Prostate gland (tissue), 2 donors: ENCODE data around the gene MCF2L2. TPM values are rescaled to one million over a fixed set of nuclear protein-coding genes. Genes with fewer than 3 reads are reported as not detected.

Source experiments
- DNase-seq: peaks from one replicate; pipeline ENCODE4 v3.0.0-alpha.2; 2019; ENCODE audit warnings: low spot score
- H3K27ac ChIP-seq, 2 donors: fragments of 200-600 bp; sonication (generic); 2 replicates each; pipeline ENCODE4 v1.5.1; 2017 to 2019
- H3K27me3 ChIP-seq: fragments of 200-600 bp; sonication (generic); replicated peaks from 2 replicates; pipeline ENCODE4 v1.5.1; 2019; ENCODE audit not compliant: insufficient read depth
- H3K36me3 ChIP-seq, 2 donors: fragments of 200-600 bp; sonication (generic); 1 replicate in 1 of 2; 2 replicates in 1 of 2; pipeline versions ENCODE4 v1.5.1 to v1.8.1; 2017 to 2019
- H3K4me1 ChIP-seq: fragments of 200-600 bp; sonication (generic); replicated peaks from 2 replicates; pipeline ENCODE4 v1.5.1; 2019
- H3K4me3 ChIP-seq, 2 donors: fragments of 200-600 bp; sonication (generic); 2 replicates each; pipeline ENCODE4 v1.5.1; 2017 to 2019
- H3K9me3 ChIP-seq: fragments of 200-600 bp; sonication (generic); 2 replicates; pipeline ENCODE4 v1.5.1; 2017
- CTCF ChIP-seq, 4 experiments: fragments of 200-600 bp in 2 of 4; fragments of 450-650 bp in 2 of 4; sonication (generic) in 2 of 4; IDR thresholded peaks; 1 replicate in 3 of 4; 2 replicates in 1 of 4; pipeline ENCODE4 v1.5.1; 2016 to 2019; ENCODE audit warnings: antibody characterized with exemption in 4 of 4, mild to moderate bottlenecking in 2 of 4, moderate library complexity in 2 of 4
- POLR2A ChIP-seq: fragments of 450-650 bp; IDR thresholded peaks from one replicate; pipeline ENCODE4 v1.6.1; 2016; ENCODE audit warnings: antibody characterized with exemption, mild to moderate bottlenecking
- POLR2AphosphoS5 ChIP-seq: sonication (generic); formaldehyde crosslinking; IDR thresholded peaks from one replicate; pipeline ENCODE4 v1.6.1; 2017; ENCODE audit warnings: antibody characterized with exemption
- WGBS: methylation state at CpG from one replicate; pipeline ENCODE4 v1.1.5; 2018; 5-methylcytosine and 5-hydroxymethylcytosine counted together
- intact Hi-C: fragments of 100-400 bp; cut with DNase I; formaldehyde crosslinking; loops from one replicate; pipeline ENCODE4 v1.14.2; 2022
- total RNA-seq, 2 donors: library from RNA; depleted of rRNA; stranded (reverse); fragments of >200 nt; gene quantifications; one replicate each; pipeline ENCODE4 v1.1.0, GENCODE V29; 2016

Gene MCF2L2
- total RNA-seq, 2 donors from 2014 or later: 0.41 to 4.0 TPM

- Histone ChIP-seq H3K9me3 (no peaks in the 10 kb centered on the region), H3K4me1 (no peaks in the 10 kb centered on the region), H3K27me3 (no peaks in the 10 kb centered on the region), H3K36me3 (no peaks in the 10 kb centered on the region), H3K4me3 (no peak overlapping the region), H3K27ac (no peak overlapping the region)
- WGBS: 92% methylated on average over 3 of the region's 3 CpGs
- TF ChIP-seq POLR2A: no peak
- no peak for TF ChIP-seq CTCF (IDR thresholded peaks at IDR 0.05)
- no peak for TF ChIP-seq POLR2AphosphoS5
- DNase-seq: no peak
- intact Hi-C loops: no loop called here
Observed at GRCh38 chr3:183391460-183391859, 37.0 kb downstream of the MCF2L2 start.

DNA sequence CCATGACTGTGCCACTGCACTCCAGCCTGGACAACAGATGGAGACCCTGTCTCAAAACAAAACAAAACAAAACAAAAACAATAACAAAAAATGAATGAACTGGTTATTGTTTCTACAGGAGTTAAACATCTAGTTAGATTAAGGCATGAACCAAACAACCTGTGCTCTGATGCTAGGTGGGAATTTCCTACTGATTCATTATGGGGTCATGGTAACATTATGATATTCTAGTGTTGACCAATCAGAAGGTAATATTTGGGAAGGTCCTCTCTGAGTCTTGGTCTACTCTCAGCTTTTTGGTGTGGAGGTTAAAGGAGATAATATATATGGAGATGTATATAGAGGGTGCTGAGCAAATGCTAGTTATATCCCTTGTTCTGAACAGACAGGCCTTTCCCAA lies 37.6 kb downstream of the MCF2L2 start:
- no peaks in the 10 kb centered on the region for H3K36me3 ChIP-seq
- TF ChIP-seq POLR2AphosphoS5: no peak
- TF ChIP-seq POLR2A: no peak
- no peak for TF ChIP-seq CTCF (IDR thresholded peaks at IDR 0.05)
- no peak for DNase-seq
- no peak overlapping the region for H3K4me3 ChIP-seq
- H3K27ac ChIP-seq: no peak overlapping the region
- H3K27me3 ChIP-seq: no peaks in the 10 kb centered on the region
- H3K4me1 ChIP-seq: no peaks in the 10 kb centered on the region
- intact Hi-C loops: no loop called here
- no peaks in the 10 kb centered on the region for H3K9me3 ChIP-seq

DNA sequence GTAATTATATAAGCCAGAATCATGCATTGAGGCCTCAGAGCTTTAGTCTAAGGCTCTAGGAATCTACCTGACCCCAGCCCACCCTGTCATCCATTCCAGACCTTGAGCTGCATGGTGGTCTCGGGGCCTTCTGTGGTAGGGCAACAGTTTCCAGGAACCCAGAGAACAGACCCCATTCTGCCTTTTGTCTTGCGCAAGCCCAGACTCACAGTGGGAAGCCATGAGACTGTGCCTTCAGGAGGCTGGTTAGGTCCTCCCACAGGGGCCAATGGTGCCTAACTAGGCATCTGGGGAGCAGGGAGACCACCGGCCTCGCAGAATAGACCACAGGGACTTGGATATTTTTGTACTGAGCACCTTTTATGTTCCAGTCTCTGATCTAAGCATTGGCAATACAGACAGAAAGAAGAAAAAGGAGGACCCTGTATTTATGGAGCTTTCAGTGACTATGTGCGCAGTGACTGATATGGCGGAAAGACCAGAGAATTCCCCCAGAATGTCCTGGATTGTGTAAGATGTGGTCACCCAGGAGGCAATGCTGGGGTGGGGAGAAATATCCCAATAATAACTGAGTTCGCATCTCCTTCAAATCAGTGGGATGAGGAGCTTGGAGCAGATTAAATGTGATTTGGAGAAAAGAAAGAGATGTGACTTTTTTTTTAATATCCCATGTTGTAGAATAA lies 40.1 kb downstream of the MCF2L2 start:
- Histone ChIP-seq H3K4me1 (no peaks in the 10 kb centered on the region), H3K27ac (no peak overlapping the region), H3K4me3 (no peak overlapping the region), H3K9me3 (no peaks in the 10 kb centered on the region), H3K36me3 (no peaks in the 10 kb centered on the region), H3K27me3 (no peaks in the 10 kb centered on the region)
- WGBS: 94% methylated on average over 7 of the region's 7 CpGs
- TF ChIP-seq POLR2AphosphoS5 (no peak), POLR2A (no peak), CTCF (IDR thresholded peaks at IDR 0.05) (no peak)
- DNase-seq: no peak
- intact Hi-C loops: no loop called here

DNA sequence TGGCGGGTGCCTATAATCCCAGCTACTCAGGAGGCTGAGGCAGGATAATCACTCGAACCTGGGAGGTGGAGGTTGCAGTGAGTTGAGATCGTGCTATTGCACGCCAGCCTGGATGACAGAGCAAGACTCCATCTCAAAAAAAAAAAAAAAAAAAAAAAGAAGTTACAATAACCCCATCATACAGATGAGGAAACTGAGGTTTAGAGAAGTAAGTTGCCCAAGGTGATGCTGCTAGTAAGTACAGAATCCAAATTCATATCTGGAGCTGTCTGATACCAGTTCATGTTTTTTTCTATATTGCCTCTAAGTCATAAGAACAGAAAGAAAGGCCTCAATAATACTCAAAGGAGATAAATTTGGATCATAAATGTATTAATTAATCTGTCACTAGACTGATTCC lies 40.6 kb downstream of the MCF2L2 start:
- intact Hi-C loops: no loop called here
- Histone ChIP-seq H3K27me3 (no peaks in the 10 kb centered on the region), H3K36me3 (no peaks in the 10 kb centered on the region), H3K4me1 (no peaks in the 10 kb centered on the region), H3K4me3 (no peak overlapping the region), H3K9me3 (no peaks in the 10 kb centered on the region), H3K27ac (no peak overlapping the region)
- 73% methylated on average over 4 of the region's 4 CpGs for WGBS
- DNase-seq: no peak
- TF ChIP-seq CTCF (IDR thresholded peaks at IDR 0.05) (no peak), POLR2A (no peak), POLR2AphosphoS5 (no peak)

- WGBS: 84% methylated on average over 4 of the region's 4 CpGs
- no peaks in the 10 kb centered on the region for H3K4me1 ChIP-seq
- no peaks in the 10 kb centered on the region for H3K27me3 ChIP-seq
- TF ChIP-seq POLR2A (no peak), CTCF (IDR thresholded peaks at IDR 0.05) (no peak), POLR2AphosphoS5 (no peak)
- H3K9me3 ChIP-seq: no peaks in the 10 kb centered on the region
- DNase-seq: no peak
- intact Hi-C loops: no loop called here
- no peaks in the 10 kb centered on the region for H3K36me3 ChIP-seq
- no peak overlapping the region for H3K4me3 ChIP-seq
- H3K27ac ChIP-seq: no peak overlapping the region
Observed at GRCh38 chr3:183386651-183387050, 41.8 kb downstream of the MCF2L2 start.
